NT2/D1 (cell line): ENCODE results near the gene LCA5.

Experiments used
- DNase-seq: peaks from one replicate; pipeline ENCODE4 v3.0.0-alpha.2; 2011; ENCODE audit warnings: low read depth, low spot score
- H3K27me3 ChIP-seq: 2 replicates; pipeline ENCODE4 v1.6.0; 2011; ENCODE audit warnings: mild to moderate bottlenecking; ENCODE audit not compliant: insufficient read length, insufficient read depth
- H3K36me3 ChIP-seq: 2 replicates; pipeline ENCODE4 v1.6.1; 2011; ENCODE audit warnings: mild to moderate bottlenecking, low read length, mixed read lengths; ENCODE audit not compliant: insufficient read depth, insufficient read length
- H3K4me1 ChIP-seq: 2 replicates; pipeline ENCODE4 v1.5.1; 2011; ENCODE audit not compliant: insufficient read depth, insufficient read length
- H3K4me3 ChIP-seq: 2 replicates; pipeline ENCODE4 v1.5.1; 2011; ENCODE audit warnings: low read depth; ENCODE audit not compliant: insufficient read length
- H3K9ac ChIP-seq: 2 replicates; pipeline ENCODE4 v1.6.0; 2011; ENCODE audit warnings: low read depth; ENCODE audit not compliant: insufficient read length
- H3K9me3 ChIP-seq: 2 replicates; pipeline ENCODE4 v1.5.1; 2011; ENCODE audit warnings: mild to moderate bottlenecking, low read length; ENCODE audit not compliant: insufficient read depth
- SUZ12 ChIP-seq: IDR thresholded peaks from 2 replicates; pipeline ENCODE4 v1.6.1; 2011; ENCODE audit not compliant: insufficient read length, insufficient read depth; ENCODE audit errors: extremely low read depth
- YY1 ChIP-seq: IDR thresholded peaks from 2 replicates; pipeline ENCODE4 v1.6.1; 2011; ENCODE audit not compliant: insufficient read length, insufficient read depth
- ZNF274 ChIP-seq: IDR thresholded peaks from 2 replicates; pipeline ENCODE4 v1.6.1; 2011; ENCODE audit warnings: mild to moderate bottlenecking, low read depth, low read length

LCA5 gene

GRCh38 chr6:79466207-79466834, 70.9 kb downstream of the LCA5 start:
- H3K9ac ChIP-seq: no peak overlapping the region
- DNase-seq: no peak
- no peaks in the 10 kb centered on the region for H3K36me3 ChIP-seq
- no peaks in the 10 kb centered on the region for H3K4me1 ChIP-seq
- H3K9me3 ChIP-seq: no peaks in the 10 kb centered on the region
- no peaks in the 10 kb centered on the region for H3K27me3 ChIP-seq
- H3K4me3 ChIP-seq: no peak overlapping the region
- TF ChIP-seq YY1 (no peak), SUZ12 (no peak), ZNF274 (no peak)

- H3K4me1 ChIP-seq: no peaks in the 10 kb centered on the region
- no peaks in the 10 kb centered on the region for H3K9me3 ChIP-seq
- no peak for DNase-seq
- H3K9ac ChIP-seq: no peak overlapping the region
- H3K36me3 ChIP-seq: no peaks in the 10 kb centered on the region
- TF ChIP-seq SUZ12 (no peak), YY1 (no peak), ZNF274 (no peak)
- H3K4me3 ChIP-seq: no peak overlapping the region
- no peaks in the 10 kb centered on the region for H3K27me3 ChIP-seq
Measured at GRCh38 chr6:79465381-79465780, 71.8 kb downstream of the LCA5 start.

GRCh38 chr6:79463621-79464050, 73.6 kb downstream of the LCA5 start:
- no peaks in the 10 kb centered on the region for H3K4me1 ChIP-seq
- no peak overlapping the region for H3K4me3 ChIP-seq
- peak; percentile 28 for DNase-seq
- H3K9me3 ChIP-seq: no peaks in the 10 kb centered on the region
- no peak for TF ChIP-seq YY1
- no peak for TF ChIP-seq SUZ12
- TF ChIP-seq ZNF274: no peak
- no peaks in the 10 kb centered on the region for H3K36me3 ChIP-seq
- H3K9ac ChIP-seq: no peak overlapping the region
- H3K27me3 ChIP-seq: no peaks in the 10 kb centered on the region

GRCh38 chr6:79461205-79461604, 76.0 kb downstream of the LCA5 start:
- no peak overlapping the region for H3K4me3 ChIP-seq
- H3K9ac ChIP-seq: no peak overlapping the region
- no peaks in the 10 kb centered on the region for H3K27me3 ChIP-seq
- H3K36me3 ChIP-seq: no peaks in the 10 kb centered on the region
- no peak for DNase-seq
- no peaks in the 10 kb centered on the region for H3K4me1 ChIP-seq
- H3K9me3 ChIP-seq: no peaks in the 10 kb centered on the region
- TF ChIP-seq SUZ12 (no peak), YY1 (no peak), ZNF274 (no peak)

- no peak overlapping the region for H3K9ac ChIP-seq
- no peak for DNase-seq
- no peak for TF ChIP-seq SUZ12
- TF ChIP-seq ZNF274: no peak
- no peak for TF ChIP-seq YY1
- H3K36me3 ChIP-seq: no peaks in the 10 kb centered on the region
- H3K4me3 ChIP-seq: no peak overlapping the region
- no peaks in the 10 kb centered on the region for H3K9me3 ChIP-seq
- H3K4me1 ChIP-seq: no peaks in the 10 kb centered on the region
- H3K27me3 ChIP-seq: no peaks in the 10 kb centered on the region
Measured at GRCh38 chr6:79455446-79455845, 81.8 kb downstream of the LCA5 start.

DNA sequence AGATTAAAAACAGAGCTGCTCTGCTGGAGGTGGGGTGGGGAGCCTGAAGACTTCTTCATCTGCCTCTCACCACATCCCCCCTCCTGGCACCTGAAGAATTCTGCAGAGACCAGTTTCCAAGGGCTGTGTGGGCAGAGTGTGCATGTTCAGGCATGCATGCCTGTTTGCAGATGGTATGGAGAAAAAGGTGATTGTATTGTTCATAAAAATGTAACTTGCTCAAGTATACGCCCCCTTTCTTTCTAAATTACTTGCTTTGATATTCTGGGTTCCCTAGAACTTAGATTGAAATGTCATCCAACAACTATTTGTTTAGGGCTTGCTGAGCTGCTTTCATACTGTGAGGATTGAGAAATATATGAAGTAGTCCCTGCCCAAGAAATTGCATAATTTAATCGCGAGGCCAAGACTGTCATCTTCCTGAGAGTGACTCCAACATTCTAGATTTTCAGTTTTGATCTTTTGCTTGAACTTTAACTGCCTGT, 83.6 kb downstream of the LCA5 start:
- TF ChIP-seq YY1 (no peak), ZNF274 (no peak), SUZ12 (no peak)
- H3K36me3 ChIP-seq: no peaks in the 10 kb centered on the region
- H3K9ac ChIP-seq: no peak overlapping the region
- no peak for DNase-seq
- H3K4me3 ChIP-seq: no peak overlapping the region
- H3K4me1 ChIP-seq: no peaks in the 10 kb centered on the region
- no peaks in the 10 kb centered on the region for H3K27me3 ChIP-seq
- no peaks in the 10 kb centered on the region for H3K9me3 ChIP-seq

- Histone ChIP-seq H3K4me1 (no peaks in the 10 kb centered on the region), H3K9ac (no peak overlapping the region), H3K4me3 (no peak overlapping the region), H3K9me3 (no peaks in the 10 kb centered on the region), H3K27me3 (no peaks in the 10 kb centered on the region), H3K36me3 (no peaks in the 10 kb centered on the region)
- no peak for TF ChIP-seq ZNF274
- TF ChIP-seq SUZ12: no peak
- TF ChIP-seq YY1: no peak
- no peak for DNase-seq
Measured at GRCh38 chr6:79450984-79451383, 86.2 kb downstream of the LCA5 start.
